HUDEP-2 (cell line): ENCODE results near the gene ABCC8.

Experiments
- DNase-seq, 76 experiments: peaks; one replicate each; lab custom pipeline; 2025; ENCODE audit not compliant: unreplicated experiment in 76 of 76; lab: John Stamatoyannopoulos, UW

The ABCC8 gene

GRCh38 chr11:17506314-17506713, 29.7 kb upstream of the ABCC8 start:
- DNase-seq: no peak

GRCh38 chr11:17505146-17505545, 28.5 kb upstream of the ABCC8 start:
- no peak for DNase-seq

GRCh38 chr11:17504330-17505107, 27.9 kb upstream of the ABCC8 start:
- DNase-seq: peak in 61 of 76 experiments; percentile 4 to 73 (median 48)

- DNase-seq: no peak
Measured at GRCh38 chr11:17502630-17503029, 26.0 kb upstream of the ABCC8 start.

- DNase-seq: no peak
Measured at GRCh38 chr11:17500673-17501072, 24.0 kb upstream of the ABCC8 start.

GRCh38 chr11:17498475-17498874, 21.8 kb upstream of the ABCC8 start:
- peak in 1 of 76 experiments; percentile 11 for DNase-seq

- DNase-seq: no peak
Measured at GRCh38 chr11:17498058-17498457, 21.4 kb upstream of the ABCC8 start.

GRCh38 chr11:17496406-17496805, 19.8 kb upstream of the ABCC8 start:
- no peak for DNase-seq

- no peak for DNase-seq
Measured at GRCh38 chr11:17494019-17494418, 17.4 kb upstream of the ABCC8 start.

GRCh38 chr11:17490938-17491337, 14.3 kb upstream of the ABCC8 start:
- DNase-seq: no peak

GRCh38 chr11:17490232-17490631, 13.6 kb upstream of the ABCC8 start:
- no peak for DNase-seq

GRCh38 chr11:17489751-17490150, 13.1 kb upstream of the ABCC8 start:
- no peak for DNase-seq

- DNase-seq: no peak
Measured at GRCh38 chr11:17488563-17488962, 11.9 kb upstream of the ABCC8 start.

GRCh38 chr11:17486646-17487045, 10.0 kb upstream of the ABCC8 start:
- DNase-seq: no peak

GRCh38 chr11:17483505-17483904, 6.9 kb upstream of the ABCC8 start:
- no peak for DNase-seq

GRCh38 chr11:17481905-17482304, 5.3 kb upstream of the ABCC8 start:
- DNase-seq: no peak

GRCh38 chr11:17479284-17480214, 2.9 kb upstream of the ABCC8 start:
- DNase-seq: no peak

- no peak for DNase-seq
Measured at GRCh38 chr11:17478070-17478469, 1.4 kb upstream of the ABCC8 start.

GRCh38 chr11:17477361-17477760, 716 bp upstream of the ABCC8 start:
- no peak for DNase-seq

GRCh38 chr11:17477084-17477333, 364 bp upstream of the ABCC8 start:
- no peak for DNase-seq

- no peak for DNase-seq
Measured at GRCh38 chr11:17475666-17476316, 854 bp downstream of the ABCC8 start.
